Sigmoid colon (tissue), 4 donors: ENCODE measurements around the gene UCN2.

Experiments
- EP300 ChIP-seq, 4 donors: sonication (generic); formaldehyde crosslinking; IDR thresholded peaks; one replicate each; pipeline ENCODE4 v1.6.1; 2017; ENCODE audit warnings: antibody characterized with exemption in 4 of 4
- POLR2AphosphoS5 ChIP-seq, 4 donors: sonication (generic); formaldehyde crosslinking; IDR thresholded peaks; one replicate each; pipeline ENCODE4 v1.6.1; 2017; ENCODE audit warnings: antibody characterized with exemption in 4 of 4
- TF ChIP-seq, protein P1 (sequence below), 4 experiments: fragments of 450-650 bp in 3 of 4; fragments of 200-600 bp in 1 of 4; IDR thresholded peaks; one replicate each; pipeline ENCODE4 v1.5.1; 2016 to 2019; ENCODE audit warnings: antibody characterized with exemption in 4 of 4, mild to moderate bottlenecking in 3 of 4, moderate library complexity in 2 of 4

DNA sequence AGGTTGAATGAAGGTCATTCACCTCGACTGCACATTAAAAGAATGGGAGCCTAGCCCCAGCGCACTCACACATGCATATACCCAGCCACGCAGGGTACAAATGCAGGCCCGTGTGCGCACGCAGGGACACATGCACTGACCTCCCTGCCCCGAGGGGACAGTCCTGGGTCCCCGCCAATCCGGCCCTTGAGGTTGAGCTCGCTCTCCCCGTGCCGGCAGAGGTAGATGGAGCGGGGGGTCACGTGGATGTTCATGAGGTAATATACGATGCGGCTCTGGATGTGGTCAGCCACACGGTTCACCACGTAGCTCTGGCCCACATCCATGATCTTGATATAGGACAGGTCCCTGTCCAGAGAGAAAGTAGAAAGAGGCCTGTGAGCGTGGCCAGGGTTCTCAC lies 27.5 kb downstream of the UCN2 start:
- TF ChIP-seq, protein P1, sequence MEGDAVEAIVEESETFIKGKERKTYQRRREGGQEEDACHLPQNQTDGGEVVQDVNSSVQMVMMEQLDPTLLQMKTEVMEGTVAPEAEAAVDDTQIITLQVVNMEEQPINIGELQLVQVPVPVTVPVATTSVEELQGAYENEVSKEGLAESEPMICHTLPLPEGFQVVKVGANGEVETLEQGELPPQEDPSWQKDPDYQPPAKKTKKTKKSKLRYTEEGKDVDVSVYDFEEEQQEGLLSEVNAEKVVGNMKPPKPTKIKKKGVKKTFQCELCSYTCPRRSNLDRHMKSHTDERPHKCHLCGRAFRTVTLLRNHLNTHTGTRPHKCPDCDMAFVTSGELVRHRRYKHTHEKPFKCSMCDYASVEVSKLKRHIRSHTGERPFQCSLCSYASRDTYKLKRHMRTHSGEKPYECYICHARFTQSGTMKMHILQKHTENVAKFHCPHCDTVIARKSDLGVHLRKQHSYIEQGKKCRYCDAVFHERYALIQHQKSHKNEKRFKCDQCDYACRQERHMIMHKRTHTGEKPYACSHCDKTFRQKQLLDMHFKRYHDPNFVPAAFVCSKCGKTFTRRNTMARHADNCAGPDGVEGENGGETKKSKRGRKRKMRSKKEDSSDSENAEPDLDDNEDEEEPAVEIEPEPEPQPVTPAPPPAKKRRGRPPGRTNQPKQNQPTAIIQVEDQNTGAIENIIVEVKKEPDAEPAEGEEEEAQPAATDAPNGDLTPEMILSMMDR (IDR thresholded peaks at IDR 0.05) = no peak
- TF ChIP-seq POLR2AphosphoS5 (IDR thresholded peaks at IDR 0.05) = no peak
- no peak for TF ChIP-seq EP300 (IDR thresholded peaks at IDR 0.05)
